H9 (cell line): ENCODE measurements around the gene GMPS. TPM values are rescaled to one million over a fixed set of nuclear protein-coding genes. Genes with fewer than 3 reads are reported as not detected.

ENCODE experiments used
- DNase-seq: peaks from one replicate; pipeline ENCODE4 v3.0.0-alpha.2; 2017
- H2AFZ ChIP-seq: one replicate; pipeline ENCODE4 v1.6.1; 2013; ENCODE audit warnings: mild to moderate bottlenecking, low read length, control low read depth, moderate library complexity
- H2AK5ac ChIP-seq: 2 replicates; pipeline ENCODE4 v1.6.1; 2013; ENCODE audit warnings: low read length, control low read depth, mixed read lengths; ENCODE audit not compliant: insufficient read length
- H2BK120ac ChIP-seq: one replicate; pipeline ENCODE4 v1.6.1; 2013; ENCODE audit warnings: low read depth, mild to moderate bottlenecking, low read length, control low read depth, inconsistent platforms; ENCODE audit not compliant: poor library complexity, severe bottlenecking
- H2BK12ac ChIP-seq: 2 replicates; pipeline ENCODE4 v1.6.1; 2013; ENCODE audit warnings: low read length, control low read depth, mixed read lengths, low read depth; ENCODE audit not compliant: insufficient read length
- H2BK15ac ChIP-seq: 2 replicates; pipeline ENCODE4 v1.6.1; 2013; ENCODE audit warnings: low read depth, low read length, control low read depth
- H2BK20ac ChIP-seq: one replicate; pipeline ENCODE4 v1.6.1; 2013; ENCODE audit warnings: low read depth, mild to moderate bottlenecking, low read length, control low read depth, inconsistent platforms; ENCODE audit not compliant: poor library complexity, severe bottlenecking
- H2BK5ac ChIP-seq: 2 replicates; pipeline ENCODE4 v1.6.1; 2013; ENCODE audit warnings: low read length, control low read depth, mixed read lengths; ENCODE audit not compliant: insufficient read length
- H3K14ac ChIP-seq: 2 replicates; pipeline ENCODE4 v1.6.1; 2013; ENCODE audit warnings: low read length, control low read depth; ENCODE audit not compliant: insufficient read depth
- H3K18ac ChIP-seq: 2 replicates; pipeline ENCODE4 v1.6.1; 2013; ENCODE audit warnings: low read depth, mild to moderate bottlenecking, mixed read lengths, low read length, control low read depth; ENCODE audit not compliant: insufficient read length
- H3K23ac ChIP-seq: 2 replicates; pipeline ENCODE4 v1.6.1; 2013; ENCODE audit warnings: low read length, control low read depth, mixed read lengths, low read depth; ENCODE audit not compliant: insufficient read length
- H3K23me2 ChIP-seq: 2 replicates; pipeline ENCODE4 v1.6.1; 2013; ENCODE audit warnings: low read depth, mild to moderate bottlenecking, mixed read lengths, low read length, control low read depth; ENCODE audit not compliant: insufficient read length, poor library complexity, severe bottlenecking
- H3K27ac ChIP-seq: 2 replicates; pipeline ENCODE4 v1.5.1; 2013; ENCODE audit warnings: low read length, control low read depth, mixed read lengths, low read depth; ENCODE audit not compliant: insufficient read length
- H3K27me3 ChIP-seq: 2 replicates; pipeline ENCODE4 v1.6.1; 2013; ENCODE audit warnings: low read length, control low read depth, inconsistent platforms; ENCODE audit not compliant: insufficient read depth
- H3K4ac ChIP-seq: 2 replicates; pipeline ENCODE4 v1.6.1; 2013; ENCODE audit warnings: low read depth, mild to moderate bottlenecking, control low read depth, inconsistent platforms, low read length, moderate library complexity
- H3K4me1 ChIP-seq: 2 replicates; pipeline ENCODE4 v1.6.1; 2013; ENCODE audit warnings: low read length, control low read depth, inconsistent platforms; ENCODE audit not compliant: insufficient read depth
- H3K4me2 ChIP-seq: 2 replicates; pipeline ENCODE4 v1.6.1; 2013; ENCODE audit warnings: low read length, control low read depth, mixed read lengths; ENCODE audit not compliant: insufficient read length, insufficient read depth
- H3K56ac ChIP-seq: 2 replicates; pipeline ENCODE4 v1.6.1; 2013; ENCODE audit warnings: low read depth, mild to moderate bottlenecking, mixed read lengths, low read length, control low read depth; ENCODE audit not compliant: insufficient read length
- H3K79me1 ChIP-seq: 2 replicates; pipeline ENCODE4 v1.6.1; 2013; ENCODE audit warnings: low read depth, mild to moderate bottlenecking, moderate library complexity, low read length, control low read depth, inconsistent platforms; ENCODE audit not compliant: insufficient read depth, poor library complexity, severe bottlenecking
- H3K79me2 ChIP-seq: 2 replicates; pipeline ENCODE4 v1.6.1; 2013; ENCODE audit warnings: low read length, control low read depth, inconsistent platforms; ENCODE audit not compliant: insufficient read depth
- H3K9ac ChIP-seq: 2 replicates; pipeline ENCODE4 v1.6.1; 2013; ENCODE audit warnings: low read length, control low read depth, mixed read lengths; ENCODE audit not compliant: insufficient read length; ENCODE audit errors: extremely low read depth
- H3K9me3 ChIP-seq: one replicate; pipeline ENCODE4 v1.6.1; 2013; ENCODE audit warnings: low read depth, low read length, inconsistent platforms; ENCODE audit not compliant: control insufficient read depth
- H3T11ph ChIP-seq: one replicate; pipeline ENCODE4 v1.6.1; 2013; ENCODE audit warnings: mild to moderate bottlenecking, low read length, control low read depth, inconsistent platforms
- H4K20me1 ChIP-seq: one replicate; pipeline ENCODE4 v1.6.1; 2013; ENCODE audit not compliant: control insufficient read depth, insufficient read length, insufficient read depth
- H4K5ac ChIP-seq: 2 replicates; pipeline ENCODE4 v1.6.1; 2013; ENCODE audit warnings: low read depth, mild to moderate bottlenecking, mixed read lengths, low read length, control low read depth; ENCODE audit not compliant: insufficient read length
- H4K8ac ChIP-seq: replicated peaks from 2 replicates; pipeline ENCODE4 v1.6.1; 2013; ENCODE audit warnings: low read length, control low read depth, mixed read lengths, low read depth; ENCODE audit not compliant: insufficient read length
- H4K91ac ChIP-seq: 2 replicates; pipeline ENCODE4 v1.6.1; 2013; ENCODE audit warnings: low read depth, mild to moderate bottlenecking, moderate library complexity, mixed read lengths, low read length, control low read depth; ENCODE audit not compliant: insufficient read length
- H3K27ac Mint-ChIP-seq, 3 experiments: 2 replicates in 2 of 3; 3 replicates in 1 of 3; pipeline ENCODE4 v1.8.0; 2020 to 2021; ENCODE audit warnings: mixed read lengths in 3 of 3, mild to moderate bottlenecking in 1 of 3, moderate library complexity in 1 of 3
- H3K27me3 Mint-ChIP-seq: 2 replicates; pipeline ENCODE4 v1.8.0; 2021; ENCODE audit warnings: low read depth, mild to moderate bottlenecking, moderate library complexity, mixed read lengths
- H3K36me3 Mint-ChIP-seq, 3 experiments: 2 replicates in 2 of 3; 3 replicates in 1 of 3; pipeline ENCODE4 v1.8.0; 2020 to 2021; ENCODE audit warnings: low read depth in 3 of 3, mixed read lengths in 3 of 3; ENCODE audit not compliant: insufficient read depth in 1 of 3
- H3K4me1 Mint-ChIP-seq, 2 experiments: 2 replicates each; pipeline ENCODE4 v1.8.0; 2020; ENCODE audit warnings: mixed read lengths in 2 of 2
- H3K4me3 Mint-ChIP-seq, 2 experiments: 2 replicates in 1 of 2; 3 replicates in 1 of 2; pipeline ENCODE4 v1.8.0; 2020 to 2021; ENCODE audit warnings: mild to moderate bottlenecking in 2 of 2, mixed read lengths in 2 of 2, moderate library complexity in 1 of 2
- H3K9me3 Mint-ChIP-seq, 2 experiments: 2 replicates in 1 of 2; 3 replicates in 1 of 2; pipeline ENCODE4 v1.8.0; 2020; ENCODE audit warnings: mild to moderate bottlenecking in 2 of 2, mixed read lengths in 2 of 2, moderate library complexity in 1 of 2
- CTCF ChIP-seq: fragments of 200-600 bp; sonication (generic); conservative IDR thresholded peaks from 3 replicates; pipeline ENCODE4 v1.8.0; 2021; ENCODE audit warnings: antibody characterized with exemption, mild to moderate bottlenecking
- WGBS: extraction: QIAGEN DNeasy Blood & Tissue Kit; methylation state at CpG from one replicate; pipeline ENCODE4 v1.1.7; 2013; ENCODE audit warnings: missing lambda C conversion rate, low lambda C conversion rate, mixed read lengths; ENCODE audit not compliant: insufficient read length; ENCODE audit errors: extremely low coverage; 5-methylcytosine and 5-hydroxymethylcytosine counted together
- total RNA-seq: library from RNA; stranded (reverse); gene quantifications from 2 replicates; pipeline ENCODE4 v1.2.1, GENCODE V29; 2021

GMPS gene
- total RNA-seq, 1 experiment from 2014 or later = 142 TPM

- Histone ChIP-seq H4K8ac (no peak overlapping the region), H3K14ac (peak overlapping the region; percentile 89; the same call in 1 of the 2 replicates), H2BK5ac (no peak overlapping the region), H3T11ph (no peak overlapping the region), H3K27me3 (no peaks in the 10 kb centered on the region), H3K79me1 (no peaks in the 10 kb centered on the region), H3K4me1 (no peaks in the 10 kb centered on the region; the same call in 1 of the 2 replicates), H3K23ac (no peak overlapping the region), H3K4ac (no peak overlapping the region), H3K18ac (no peak overlapping the region), H2AFZ (no peak overlapping the region), H3K79me2 (peaks cover 35% of the 10 kb centered on the region; the same call in 1 of the 2 replicates), H4K20me1 (no peaks in the 10 kb centered on the region), H2BK20ac (no peak overlapping the region), H3K9me3 (no peaks in the 10 kb centered on the region), H2AK5ac (no peak overlapping the region), H3K56ac (no peak overlapping the region), H3K23me2 (peaks cover 14% of the 10 kb centered on the region), H4K5ac (no peak overlapping the region), H2BK120ac (no peak overlapping the region), H4K91ac (no peak overlapping the region), H3K9ac (peak overlapping the region; percentile 90), H2BK15ac (no peak overlapping the region), H3K4me2 (peak overlapping the region; percentile 69), H3K27ac (no peak overlapping the region), H2BK12ac (no peak overlapping the region)
- Mint-ChIP-seq H3K27ac (peak overlapping the region; percentile 17 to 98 (median 78); a peak in 6 of 7 replicates), H3K36me3 (peaks cover 0 to 6% (median 0%) of the 10 kb centered on the region in 3 experiments; a peak in 2 of 7 replicates), H3K4me1 (peaks cover 33% of the 10 kb centered on the region in 2 experiments), H3K27me3 (no peaks in the 10 kb centered on the region), H3K4me3 (peak overlapping the region; percentile 85 to 95), H3K9me3 (peaks cover 0 to 3% of the 10 kb centered on the region in 2 experiments; a peak in 2 of 5 replicates)
- WGBS = no CpG with 5 or more reads among the region's 19 CpGs
- no peak for TF ChIP-seq CTCF
- no peak for DNase-seq
Observed at GRCh38 chr3:155871746-155872158, 1.3 kb downstream of the GMPS start.
